Measurements from ENCODE around the gene SDK1. TPM values are rescaled to one million over a fixed set of nuclear protein-coding genes. Genes with fewer than 3 reads are reported as not detected.

SDK1 gene
- total and polyA plus RNA-seq, 4 donors = 0.12 to 0.47 (median 0.36) TPM

DNA sequence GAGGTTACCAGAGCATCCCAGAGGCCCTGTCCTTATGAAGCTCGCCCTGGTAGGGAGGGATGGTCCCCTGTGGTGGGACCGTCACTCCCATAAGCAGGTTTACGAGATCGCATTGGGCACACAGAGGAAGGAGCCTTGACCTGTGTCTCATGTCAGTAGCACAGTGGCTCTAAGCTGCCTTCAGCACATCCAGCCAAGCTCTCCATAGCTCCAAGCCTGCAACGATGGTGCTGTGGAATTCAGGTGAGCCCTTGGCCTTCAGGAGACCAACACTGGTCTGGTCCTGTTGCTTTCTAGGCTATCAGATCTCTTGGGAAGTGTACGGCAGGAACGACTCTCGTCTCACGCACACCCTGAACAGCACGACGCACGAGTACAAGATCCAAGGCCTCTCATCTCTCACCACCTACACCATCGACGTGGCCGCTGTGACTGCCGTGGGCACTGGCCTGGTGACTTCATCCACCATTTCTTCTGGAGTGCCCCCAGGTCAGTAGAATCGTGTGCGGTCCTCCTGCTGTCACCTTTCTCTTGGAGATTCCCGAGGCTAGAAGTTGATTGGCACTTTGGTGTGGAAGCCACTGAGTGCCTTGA lies 775.7 kb downstream of the SDK1 start:
- no peak overlapping the region for H3K9ac ChIP-seq (ENCODE audit: low read depth in 1 of 2, low read length in 2 of 2)
- no peaks in the 10 kb centered on the region for H3K27me3 ChIP-seq (ENCODE audit: control insufficient read depth in 4 of 4, insufficient read depth in 4 of 4, low read length in 3 of 4)
- no peaks in the 10 kb centered on the region for H3K4me1 ChIP-seq (ENCODE audit: control insufficient read depth in 4 of 4, insufficient read depth in 4 of 4, low read length in 3 of 4)
- H3K4me3 ChIP-seq (ENCODE audit: low read depth in 1 of 3, low read length in 3 of 3) = no peak overlapping the region
- H3K36me3 ChIP-seq (ENCODE audit: control insufficient read depth in 4 of 4, insufficient read depth in 3 of 4, low read depth in 1 of 4, low read length in 3 of 4) = no peaks in the 10 kb centered on the region
- H3K9me3 ChIP-seq (ENCODE audit: control insufficient read depth in 4 of 4, low read length in 3 of 4) = no peaks in the 10 kb centered on the region
- 93% methylated on average over 19 of the region's 19 CpGs for WGBS
- TF ChIP-seq RAD21 (IDR thresholded peaks at IDR 0.05) (no peak), HNF4A (conservative IDR thresholded peaks at IDR 0.05) (no peak), JUND (IDR thresholded peaks at IDR 0.05) (no peak), EGR1 (IDR thresholded peaks at IDR 0.05; ENCODE audit: low read depth in 2 of 2) (no peak), NR2F2 (IDR thresholded peaks at IDR 0.05) (no peak), FOXA2 (IDR thresholded peaks at IDR 0.05) (no peak), YY1 (IDR thresholded peaks at IDR 0.05) (no peak), TAF1 (conservative IDR thresholded peaks at IDR 0.05) (no peak)
- TF ChIP-seq, protein P1, sequence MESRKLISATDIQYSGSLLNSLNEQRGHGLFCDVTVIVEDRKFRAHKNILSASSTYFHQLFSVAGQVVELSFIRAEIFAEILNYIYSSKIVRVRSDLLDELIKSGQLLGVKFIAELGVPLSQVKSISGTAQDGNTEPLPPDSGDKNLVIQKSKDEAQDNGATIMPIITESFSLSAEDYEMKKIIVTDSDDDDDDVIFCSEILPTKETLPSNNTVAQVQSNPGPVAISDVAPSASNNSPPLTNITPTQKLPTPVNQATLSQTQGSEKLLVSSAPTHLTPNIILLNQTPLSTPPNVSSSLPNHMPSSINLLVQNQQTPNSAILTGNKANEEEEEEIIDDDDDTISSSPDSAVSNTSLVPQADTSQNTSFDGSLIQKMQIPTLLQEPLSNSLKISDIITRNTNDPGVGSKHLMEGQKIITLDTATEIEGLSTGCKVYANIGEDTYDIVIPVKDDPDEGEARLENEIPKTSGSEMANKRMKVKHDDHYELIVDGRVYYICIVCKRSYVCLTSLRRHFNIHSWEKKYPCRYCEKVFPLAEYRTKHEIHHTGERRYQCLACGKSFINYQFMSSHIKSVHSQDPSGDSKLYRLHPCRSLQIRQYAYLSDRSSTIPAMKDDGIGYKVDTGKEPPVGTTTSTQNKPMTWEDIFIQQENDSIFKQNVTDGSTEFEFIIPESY (IDR thresholded peaks at IDR 0.05) = no peak
- TF ChIP-seq, protein P2, sequence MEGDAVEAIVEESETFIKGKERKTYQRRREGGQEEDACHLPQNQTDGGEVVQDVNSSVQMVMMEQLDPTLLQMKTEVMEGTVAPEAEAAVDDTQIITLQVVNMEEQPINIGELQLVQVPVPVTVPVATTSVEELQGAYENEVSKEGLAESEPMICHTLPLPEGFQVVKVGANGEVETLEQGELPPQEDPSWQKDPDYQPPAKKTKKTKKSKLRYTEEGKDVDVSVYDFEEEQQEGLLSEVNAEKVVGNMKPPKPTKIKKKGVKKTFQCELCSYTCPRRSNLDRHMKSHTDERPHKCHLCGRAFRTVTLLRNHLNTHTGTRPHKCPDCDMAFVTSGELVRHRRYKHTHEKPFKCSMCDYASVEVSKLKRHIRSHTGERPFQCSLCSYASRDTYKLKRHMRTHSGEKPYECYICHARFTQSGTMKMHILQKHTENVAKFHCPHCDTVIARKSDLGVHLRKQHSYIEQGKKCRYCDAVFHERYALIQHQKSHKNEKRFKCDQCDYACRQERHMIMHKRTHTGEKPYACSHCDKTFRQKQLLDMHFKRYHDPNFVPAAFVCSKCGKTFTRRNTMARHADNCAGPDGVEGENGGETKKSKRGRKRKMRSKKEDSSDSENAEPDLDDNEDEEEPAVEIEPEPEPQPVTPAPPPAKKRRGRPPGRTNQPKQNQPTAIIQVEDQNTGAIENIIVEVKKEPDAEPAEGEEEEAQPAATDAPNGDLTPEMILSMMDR (IDR thresholded peaks at IDR 0.05; ENCODE audit: low read depth, low read length, missing input control) = no peak
- no peak for DNase-seq (ENCODE audit: low spot score)
- no peak overlapping the region for H3K27ac ChIP-seq (ENCODE audit: low read depth in 1 of 2, low read length in 2 of 2)

DNA sequence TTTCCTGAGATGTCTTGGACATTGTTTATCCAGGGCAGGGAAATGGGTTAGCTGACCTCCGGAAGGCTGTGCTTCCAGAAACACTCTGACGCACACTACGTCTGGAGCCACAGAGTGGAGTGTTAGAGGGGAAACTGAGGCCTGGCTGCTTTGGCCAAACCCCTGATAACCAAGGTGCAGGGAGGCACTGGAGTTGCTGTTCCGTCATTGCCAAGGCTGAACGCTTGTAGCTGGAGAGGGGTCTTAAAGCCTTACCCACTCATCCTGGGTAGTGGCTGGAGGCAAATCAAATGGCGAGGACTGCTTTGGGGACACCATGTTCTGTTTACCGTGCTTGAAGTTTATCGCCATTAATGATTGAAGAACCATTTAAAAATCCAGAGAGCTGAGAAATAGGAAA lies 776.9 kb downstream of the SDK1 start:
- H3K27ac ChIP-seq (ENCODE audit: low read depth in 1 of 2, low read length in 2 of 2) = no peak overlapping the region
- no peak for DNase-seq (ENCODE audit: low spot score)
- no peaks in the 10 kb centered on the region for H3K36me3 ChIP-seq (ENCODE audit: control insufficient read depth in 4 of 4, insufficient read depth in 3 of 4, low read depth in 1 of 4, low read length in 3 of 4)
- H3K9ac ChIP-seq (ENCODE audit: low read depth in 1 of 2, low read length in 2 of 2) = no peak overlapping the region
- no peaks in the 10 kb centered on the region for H3K4me1 ChIP-seq (ENCODE audit: control insufficient read depth in 4 of 4, insufficient read depth in 4 of 4, low read length in 3 of 4)
- TF ChIP-seq YY1 (IDR thresholded peaks at IDR 0.05) (no peak), SP1 (IDR thresholded peaks at IDR 0.05) (no peak), NR2F2 (IDR thresholded peaks at IDR 0.05) (no peak), HNF4A (conservative IDR thresholded peaks at IDR 0.05) (no peak), RXRA (IDR thresholded peaks at IDR 0.05) (no peak), JUND (IDR thresholded peaks at IDR 0.05) (no peak), RAD21 (IDR thresholded peaks at IDR 0.05) (no peak)
- TF ChIP-seq, protein P3, sequence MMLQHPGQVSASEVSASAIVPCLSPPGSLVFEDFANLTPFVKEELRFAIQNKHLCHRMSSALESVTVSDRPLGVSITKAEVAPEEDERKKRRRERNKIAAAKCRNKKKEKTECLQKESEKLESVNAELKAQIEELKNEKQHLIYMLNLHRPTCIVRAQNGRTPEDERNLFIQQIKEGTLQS (IDR thresholded peaks at IDR 0.05) = no peak
- TF ChIP-seq, protein P1 (IDR thresholded peaks at IDR 0.05) = no peak
- TF ChIP-seq, protein P2 (IDR thresholded peaks at IDR 0.05; ENCODE audit: low read depth, low read length, missing input control) = no peak
- H3K27me3 ChIP-seq (ENCODE audit: control insufficient read depth in 4 of 4, insufficient read depth in 4 of 4, low read length in 3 of 4) = no peaks in the 10 kb centered on the region
- WGBS = 95% methylated on average over 8 of the region's 8 CpGs
- H3K9me3 ChIP-seq (ENCODE audit: control insufficient read depth in 4 of 4, low read length in 3 of 4) = no peaks in the 10 kb centered on the region
- no peak overlapping the region for H3K4me3 ChIP-seq (ENCODE audit: low read depth in 1 of 3, low read length in 3 of 3)

Data from liver (tissue), 9 donors.